Gastroesophageal sphincter (tissue), 4 donors: ENCODE measurements around the gene GDF2. TPM values are rescaled to one million over a fixed set of nuclear protein-coding genes. Genes with fewer than 3 reads are reported as not detected.

Experiments
- ATAC-seq: fragments of 150-250 bp; one replicate; pipeline ENCODE4 v1.9.1; 2016; ENCODE audit warnings: mild to moderate bottlenecking, moderate library complexity
- H3K27ac ChIP-seq, 4 donors: fragments of 200-600 bp; sonication (generic) in 3 of 4; 1 replicate in 3 of 4; 2 replicates in 1 of 4; pipeline ENCODE4 v1.5.1; 2016 to 2019
- H3K27me3 ChIP-seq: fragments of 200-600 bp; sonication (generic); one replicate; pipeline ENCODE4 v1.5.1; 2019
- H3K36me3 ChIP-seq, 2 donors: fragments of 200-600 bp; sonication (generic); one replicate each; pipeline ENCODE4 v1.5.1; 2019; ENCODE audit warnings: control low read depth in 1 of 2
- H3K4me1 ChIP-seq, 3 donors: fragments of 200-600 bp; sonication (generic); 1 replicate in 2 of 3; 2 replicates in 1 of 3; pipeline ENCODE4 v1.5.1; 2016 to 2019; ENCODE audit warnings: control low read depth in 2 of 3
- H3K4me3 ChIP-seq, 2 donors: fragments of 200-600 bp; sonication (generic); one replicate each; pipeline ENCODE4 v1.5.1; 2019; ENCODE audit warnings: mild to moderate bottlenecking in 1 of 2, moderate library complexity in 1 of 2
- H3K9me3 ChIP-seq, 3 donors: fragments of 200-600 bp; sonication (generic); one replicate each; pipeline ENCODE4 v1.5.1; 2017 to 2019; ENCODE audit warnings: control low read depth in 2 of 3
- EP300 ChIP-seq: sonication (generic); formaldehyde crosslinking; IDR thresholded peaks from one replicate; pipeline ENCODE4 v1.6.1; 2017; ENCODE audit warnings: antibody characterized with exemption, mild to moderate bottlenecking
- POLR2A ChIP-seq, 2 donors: fragments of 450-650 bp; IDR thresholded peaks; one replicate each; pipeline ENCODE4 v1.6.1; 2017; ENCODE audit warnings: antibody characterized with exemption in 2 of 2, mild to moderate bottlenecking in 2 of 2, moderate library complexity in 1 of 2
- POLR2AphosphoS5 ChIP-seq: sonication (generic); formaldehyde crosslinking; IDR thresholded peaks from one replicate; pipeline ENCODE4 v1.6.1; 2017; ENCODE audit warnings: antibody characterized with exemption
- WGBS, 2 donors: methylation state at CpG; one replicate each; pipeline ENCODE4 v1.1.5; 2018; ENCODE audit warnings: low coverage in 1 of 2; 5-methylcytosine and 5-hydroxymethylcytosine counted together
- total RNA-seq, 4 donors: library from RNA; depleted of rRNA; stranded (reverse); fragments of >200 nt; gene quantifications; one replicate each; pipeline ENCODE4 v1.1.0, GENCODE V29; 2016
- TF ChIP-seq, protein P1 (sequence below), 4 experiments: fragments of 200-600 bp in 2 of 4; fragments of 450-650 bp in 2 of 4; sonication (generic) in 1 of 4; IDR thresholded peaks; one replicate each; pipeline ENCODE4 v1.5.1; 2017 to 2019; ENCODE audit warnings: antibody characterized with exemption in 4 of 4, mild to moderate bottlenecking in 2 of 4, moderate library complexity in 2 of 4

Gene GDF2
- total RNA-seq, 4 donors from 2014 or later: not detected

DNA sequence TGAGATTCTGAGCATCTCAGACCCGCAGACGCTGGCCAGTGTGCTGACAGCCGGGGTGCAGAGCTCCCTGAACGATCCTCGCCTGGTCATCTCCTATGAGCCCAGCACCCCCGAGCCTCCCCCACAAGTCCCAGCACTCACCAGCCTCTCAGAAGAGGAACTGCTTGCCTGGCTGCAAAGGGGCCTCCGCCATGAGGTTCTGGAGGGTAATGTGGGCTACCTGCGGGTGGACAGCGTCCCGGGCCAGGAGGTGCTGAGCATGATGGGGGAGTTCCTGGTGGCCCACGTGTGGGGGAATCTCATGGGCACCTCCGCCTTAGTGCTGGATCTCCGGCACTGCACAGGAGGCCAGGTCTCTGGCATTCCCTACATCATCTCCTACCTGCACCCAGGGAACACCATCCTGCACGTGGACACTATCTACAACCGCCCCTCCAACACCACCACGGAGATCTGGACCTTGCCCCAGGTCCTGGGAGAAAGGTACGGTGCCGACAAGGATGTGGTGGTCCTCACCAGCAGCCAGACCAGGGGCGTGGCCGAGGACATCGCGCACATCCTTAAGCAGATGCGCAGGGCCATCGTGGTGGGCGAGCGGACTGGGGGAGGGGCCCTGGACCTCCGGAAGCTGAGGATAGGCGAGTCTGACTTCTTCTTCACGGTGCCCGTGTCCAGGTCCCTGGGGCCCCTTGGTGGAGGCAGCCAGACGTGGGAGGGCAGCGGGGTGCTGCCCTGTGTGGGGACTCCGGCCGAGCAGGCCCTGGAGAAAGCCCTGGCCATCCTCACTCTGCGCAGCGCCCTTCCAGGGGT is 26.6 kb downstream of the GDF2 start:
- WGBS, 2 donors: 97% methylated on average over 6 of the region's 36 CpGs; no CpG with 5 or more reads in 1 of the 2 donors
- Histone ChIP-seq H3K27me3 (no peaks in the 10 kb centered on the region), H3K9me3 (no peaks in the 10 kb centered on the region), H3K4me1 (no peaks in the 10 kb centered on the region), H3K36me3 (no peaks in the 10 kb centered on the region), H3K27ac (no peak overlapping the region), H3K4me3 (no peak overlapping the region)
- TF ChIP-seq, protein P1, sequence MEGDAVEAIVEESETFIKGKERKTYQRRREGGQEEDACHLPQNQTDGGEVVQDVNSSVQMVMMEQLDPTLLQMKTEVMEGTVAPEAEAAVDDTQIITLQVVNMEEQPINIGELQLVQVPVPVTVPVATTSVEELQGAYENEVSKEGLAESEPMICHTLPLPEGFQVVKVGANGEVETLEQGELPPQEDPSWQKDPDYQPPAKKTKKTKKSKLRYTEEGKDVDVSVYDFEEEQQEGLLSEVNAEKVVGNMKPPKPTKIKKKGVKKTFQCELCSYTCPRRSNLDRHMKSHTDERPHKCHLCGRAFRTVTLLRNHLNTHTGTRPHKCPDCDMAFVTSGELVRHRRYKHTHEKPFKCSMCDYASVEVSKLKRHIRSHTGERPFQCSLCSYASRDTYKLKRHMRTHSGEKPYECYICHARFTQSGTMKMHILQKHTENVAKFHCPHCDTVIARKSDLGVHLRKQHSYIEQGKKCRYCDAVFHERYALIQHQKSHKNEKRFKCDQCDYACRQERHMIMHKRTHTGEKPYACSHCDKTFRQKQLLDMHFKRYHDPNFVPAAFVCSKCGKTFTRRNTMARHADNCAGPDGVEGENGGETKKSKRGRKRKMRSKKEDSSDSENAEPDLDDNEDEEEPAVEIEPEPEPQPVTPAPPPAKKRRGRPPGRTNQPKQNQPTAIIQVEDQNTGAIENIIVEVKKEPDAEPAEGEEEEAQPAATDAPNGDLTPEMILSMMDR (IDR thresholded peaks at IDR 0.05): no peak
- TF ChIP-seq EP300 (no peak), POLR2AphosphoS5 (no peak), POLR2A (IDR thresholded peaks at IDR 0.05) (no peak)
- ATAC-seq: no peak

DNA sequence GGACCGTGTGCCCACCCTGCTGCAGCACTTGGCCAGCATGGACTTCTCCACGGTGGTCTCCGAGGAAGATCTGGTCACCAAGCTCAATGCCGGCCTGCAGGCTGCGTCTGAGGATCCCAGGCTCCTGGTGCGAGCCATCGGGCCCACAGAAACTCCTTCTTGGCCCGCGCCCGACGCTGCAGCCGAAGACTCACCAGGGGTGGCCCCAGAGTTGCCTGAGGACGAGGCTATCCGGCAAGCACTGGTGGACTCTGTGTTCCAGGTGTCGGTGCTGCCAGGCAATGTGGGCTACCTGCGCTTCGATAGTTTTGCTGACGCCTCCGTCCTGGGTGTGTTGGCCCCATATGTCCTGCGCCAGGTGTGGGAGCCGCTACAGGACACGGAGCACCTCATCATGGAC is 27.3 kb downstream of the GDF2 start:
- no peaks in the 10 kb centered on the region for H3K9me3 ChIP-seq
- no peaks in the 10 kb centered on the region for H3K4me1 ChIP-seq
- TF ChIP-seq POLR2A (IDR thresholded peaks at IDR 0.05) (no peak), POLR2AphosphoS5 (no peak), EP300 (no peak)
- TF ChIP-seq, protein P1 (IDR thresholded peaks at IDR 0.05): no peak
- no peak overlapping the region for H3K4me3 ChIP-seq
- H3K27me3 ChIP-seq: no peaks in the 10 kb centered on the region
- ATAC-seq: no peak
- no peak overlapping the region for H3K27ac ChIP-seq
- H3K36me3 ChIP-seq: no peaks in the 10 kb centered on the region
- WGBS, 2 donors: no CpG with 5 or more reads among the region's 22 CpGs

DNA sequence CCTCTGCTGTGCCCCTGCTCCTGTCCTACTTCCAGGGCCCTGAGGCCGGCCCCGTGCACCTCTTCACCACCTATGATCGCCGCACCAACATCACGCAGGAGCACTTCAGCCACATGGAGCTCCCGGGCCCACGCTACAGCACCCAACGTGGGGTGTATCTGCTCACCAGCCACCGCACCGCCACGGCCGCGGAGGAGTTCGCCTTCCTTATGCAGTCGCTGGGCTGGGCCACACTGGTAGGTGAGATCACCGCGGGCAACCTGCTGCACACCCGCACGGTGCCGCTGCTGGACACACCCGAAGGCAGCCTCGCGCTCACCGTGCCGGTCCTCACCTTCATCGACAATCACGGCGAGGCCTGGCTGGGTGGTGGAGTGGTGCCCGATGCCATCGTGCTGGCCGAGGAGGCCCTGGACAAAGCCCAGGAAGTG is 27.7 kb downstream of the GDF2 start:
- no peaks in the 10 kb centered on the region for H3K36me3 ChIP-seq
- H3K4me3 ChIP-seq: no peak overlapping the region
- no peaks in the 10 kb centered on the region for H3K27me3 ChIP-seq
- TF ChIP-seq EP300 (no peak), POLR2A (IDR thresholded peaks at IDR 0.05) (no peak), POLR2AphosphoS5 (no peak)
- TF ChIP-seq, protein P1 (IDR thresholded peaks at IDR 0.05): no peak
- no peak for ATAC-seq
- WGBS, 2 donors: no CpG with 5 or more reads among the region's 31 CpGs
- H3K9me3 ChIP-seq: no peaks in the 10 kb centered on the region
- H3K4me1 ChIP-seq: no peaks in the 10 kb centered on the region
- H3K27ac ChIP-seq: no peak overlapping the region

DNA sequence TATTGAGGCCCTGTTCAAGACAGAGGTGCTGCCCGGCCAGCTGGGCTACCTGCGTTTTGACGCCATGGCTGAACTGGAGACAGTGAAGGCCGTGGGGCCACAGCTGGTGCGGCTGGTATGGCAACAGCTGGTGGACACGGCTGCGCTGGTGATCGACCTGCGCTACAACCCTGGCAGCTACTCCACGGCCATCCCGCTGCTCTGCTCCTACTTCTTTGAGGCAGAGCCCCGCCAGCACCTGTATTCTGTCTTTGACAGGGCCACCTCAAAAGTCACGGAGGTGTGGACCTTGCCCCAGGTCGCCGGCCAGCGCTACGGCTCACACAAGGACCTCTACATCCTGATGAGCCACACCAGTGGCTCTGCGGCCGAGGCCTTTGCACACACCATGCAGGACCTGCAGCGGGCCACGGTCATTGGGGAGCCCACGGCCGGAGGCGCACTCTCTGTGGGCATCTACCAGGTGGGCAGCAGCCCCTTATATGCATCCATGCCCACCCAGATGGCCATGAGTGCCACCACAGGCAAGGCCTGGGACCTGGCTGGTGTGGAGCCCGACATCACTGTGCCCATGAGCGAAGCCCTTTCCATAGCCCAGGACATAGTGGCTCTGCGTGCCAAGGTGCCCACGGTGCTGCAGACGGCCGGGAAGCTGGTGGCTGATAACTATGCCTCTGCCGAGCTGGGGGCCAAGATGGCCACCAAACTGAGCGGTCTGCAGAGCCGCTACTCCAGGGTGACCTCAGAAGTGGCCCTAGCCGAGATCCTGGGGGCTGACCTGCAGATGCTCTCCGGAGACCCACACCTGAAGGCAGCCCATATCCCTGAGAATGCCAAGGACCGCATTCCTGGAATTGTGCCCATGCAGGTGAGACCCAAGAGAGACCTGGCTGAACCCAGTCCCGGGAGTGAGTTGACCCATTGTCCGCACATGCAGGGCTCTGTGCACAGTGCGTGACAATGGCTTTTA is 28.7 kb downstream of the GDF2 start:
- Histone ChIP-seq H3K36me3 (no peaks in the 10 kb centered on the region), H3K4me1 (no peaks in the 10 kb centered on the region), H3K27ac (no peak overlapping the region), H3K27me3 (no peaks in the 10 kb centered on the region), H3K4me3 (no peak overlapping the region), H3K9me3 (no peaks in the 10 kb centered on the region)
- no peak for ATAC-seq
- 96 to 100% methylated on average over 1 to 4 of the region's 39 CpGs for WGBS, 2 donors
- TF ChIP-seq EP300 (no peak), POLR2A (IDR thresholded peaks at IDR 0.05) (no peak), POLR2AphosphoS5 (no peak)
- TF ChIP-seq, protein P1 (IDR thresholded peaks at IDR 0.05): no peak
